Activated T-cell treated with anti-CD3 and anti-CD28 coated beads, Interleukin-2, amount 50 U/mL, for 4 hours (primary cell): Measurements from ENCODE around the gene NAB1. TPM values are rescaled to one million over a fixed set of nuclear protein-coding genes. Genes with fewer than 3 reads are reported as not detected.

Source experiments
- ATAC-seq, 2 donors: fragments of 200-7000 bp; cut with Tn5 transposase; one replicate each; pipeline ENCODE4 v1.10.0; 2021
- DNase-seq: peaks from one replicate; pipeline ENCODE4 v3.0.0-alpha.2; 2020
- H3K27me3 Mint-ChIP-seq: one replicate; pipeline ENCODE4 v1.8.0; 2021; ENCODE audit warnings: low read depth, mixed read lengths
- H3K36me3 Mint-ChIP-seq: one replicate; pipeline ENCODE4 v1.8.0; 2022; ENCODE audit warnings: mixed read lengths; ENCODE audit not compliant: insufficient read depth
- H3K4me1 Mint-ChIP-seq: one replicate; pipeline ENCODE4 v1.8.0; 2021; ENCODE audit warnings: low read depth, mixed read lengths
- H3K4me3 Mint-ChIP-seq: one replicate; pipeline ENCODE4 v1.8.0; 2021; ENCODE audit warnings: mild to moderate bottlenecking, moderate library complexity, mixed read lengths
- H3K9me3 Mint-ChIP-seq: one replicate; pipeline ENCODE4 v1.8.0; 2021; ENCODE audit warnings: mixed read lengths
- total RNA-seq, 3 donors: library from RNA; stranded (reverse); gene quantifications; one replicate each; pipeline ENCODE4 v1.2.1, GENCODE V29; 2021

The NAB1 gene
- total RNA-seq, 3 donors from 2014 or later, result 27.0 to 36.4 (median 33.8) TPM

GRCh38 chr2:190627448-190628412 is 21.2 kb upstream of the NAB1 start:
- Mint-ChIP-seq H3K4me1 (peaks cover 22% of the 10 kb centered on the region), H3K4me3 (peak overlapping the region; percentile 79), H3K36me3 (peaks cover 4% of the 10 kb centered on the region), H3K27me3 (peaks cover 8% of the 10 kb centered on the region), H3K9me3 (peaks cover 6% of the 10 kb centered on the region)
- ATAC-seq, result peak; percentile 84 to 91
- peak; percentile 8 for DNase-seq

DNA sequence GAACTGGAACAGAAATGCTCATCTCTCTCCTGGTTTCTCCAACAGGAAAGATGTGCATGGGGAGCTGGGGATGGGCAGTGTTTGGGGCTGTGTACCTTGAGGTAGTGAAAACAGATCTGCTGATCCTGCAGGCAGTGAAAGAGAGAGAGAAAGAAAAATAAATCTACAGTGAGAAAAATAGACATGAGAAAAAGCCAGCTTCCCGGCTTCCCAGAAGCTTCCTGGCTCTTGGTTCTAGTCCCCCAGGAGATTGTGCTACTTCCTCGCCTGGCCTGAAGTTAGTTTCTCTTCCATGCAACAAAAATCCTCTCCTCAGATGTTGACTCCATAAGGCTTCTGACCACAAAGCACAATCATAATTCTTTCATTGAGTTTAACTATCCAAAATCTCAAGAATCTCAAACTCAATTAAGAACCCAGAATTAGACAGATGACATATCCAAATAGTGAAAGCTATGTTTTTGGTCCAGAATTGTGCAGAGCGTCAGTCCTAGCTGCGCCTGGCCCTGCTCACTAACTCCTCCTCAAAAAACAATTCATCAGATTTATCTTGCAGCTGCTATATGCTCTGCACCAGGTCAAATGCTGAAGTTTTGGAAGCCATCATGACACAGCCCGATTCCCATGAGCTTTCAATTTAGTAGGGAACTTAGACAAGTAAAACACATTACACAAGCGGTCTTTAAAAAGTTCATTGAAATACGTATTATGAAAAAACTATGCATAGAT is 20.1 kb upstream of the NAB1 start:
- Mint-ChIP-seq H3K27me3 (peaks cover 8% of the 10 kb centered on the region), H3K4me1 (peaks cover 17% of the 10 kb centered on the region), H3K4me3 (peak overlapping the region; percentile 4), H3K9me3 (peaks cover 6% of the 10 kb centered on the region), H3K36me3 (peaks cover 4% of the 10 kb centered on the region)
- DNase-seq (no peak), ATAC-seq (no peak)

GRCh38 chr2:190634381-190634780 is 14.5 kb upstream of the NAB1 start:
- Mint-ChIP-seq H3K36me3 (no peaks in the 10 kb centered on the region), H3K4me3 (no peak overlapping the region), H3K9me3 (no peaks in the 10 kb centered on the region), H3K4me1 (peaks cover 4% of the 10 kb centered on the region), H3K27me3 (no peaks in the 10 kb centered on the region)
- ATAC-seq (no peak), DNase-seq (no peak)

- DNase-seq, result peak; percentile 10
These were observed 13.1 kb upstream of the NAB1 start for GRCh38 chr2:190635781-190636180.

DNA sequence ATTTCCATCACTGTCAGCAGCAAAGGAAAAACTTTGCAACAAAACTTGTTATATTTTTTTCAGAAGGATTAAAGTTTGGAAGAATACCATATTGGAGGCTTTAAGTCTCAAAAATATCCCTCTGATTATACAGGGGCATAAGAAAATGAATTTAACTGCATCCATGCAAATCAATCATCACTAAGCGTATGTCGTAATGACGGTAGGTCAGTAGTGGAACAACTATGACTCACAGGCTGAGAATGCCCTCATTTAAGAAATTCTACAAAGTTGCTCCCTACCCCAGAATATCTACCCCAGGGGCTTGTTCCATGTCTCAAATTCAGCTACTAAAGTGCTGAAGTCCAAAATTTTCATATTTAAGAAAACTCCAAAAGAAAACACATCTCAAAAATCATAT is 12.5 kb upstream of the NAB1 start:
- H3K9me3 Mint-ChIP-seq, result no peaks in the 10 kb centered on the region
- H3K4me3 Mint-ChIP-seq, result no peak overlapping the region
- ATAC-seq (no peak), DNase-seq (no peak)
- H3K4me1 Mint-ChIP-seq, result peaks cover 2% of the 10 kb centered on the region
- no peaks in the 10 kb centered on the region for H3K27me3 Mint-ChIP-seq
- no peaks in the 10 kb centered on the region for H3K36me3 Mint-ChIP-seq

More at GRCh38 chr2:190635781-190636180, 13.1 kb upstream of the NAB1 start:
- H3K4me1 Mint-ChIP-seq, result peaks cover 2% of the 10 kb centered on the region
- H3K9me3 Mint-ChIP-seq, result no peaks in the 10 kb centered on the region
- H3K36me3 Mint-ChIP-seq, result no peaks in the 10 kb centered on the region
- no peaks in the 10 kb centered on the region for H3K27me3 Mint-ChIP-seq
- ATAC-seq, result no peak
- H3K4me3 Mint-ChIP-seq, result no peak overlapping the region

GRCh38 chr2:190637281-190637734 is 11.6 kb upstream of the NAB1 start:
- H3K36me3 Mint-ChIP-seq, result no peaks in the 10 kb centered on the region
- no peaks in the 10 kb centered on the region for H3K9me3 Mint-ChIP-seq
- DNase-seq (no peak), ATAC-seq (no peak)
- H3K27me3 Mint-ChIP-seq, result no peaks in the 10 kb centered on the region
- no peak overlapping the region for H3K4me3 Mint-ChIP-seq
- H3K4me1 Mint-ChIP-seq, result peaks cover 2% of the 10 kb centered on the region

GRCh38 chr2:190637903-190638618 is 10.8 kb upstream of the NAB1 start:
- H3K4me3 Mint-ChIP-seq, result no peak overlapping the region
- H3K4me1 Mint-ChIP-seq, result peaks cover 2% of the 10 kb centered on the region
- no peaks in the 10 kb centered on the region for H3K36me3 Mint-ChIP-seq
- no peaks in the 10 kb centered on the region for H3K27me3 Mint-ChIP-seq
- DNase-seq, result no peak
- no peak for ATAC-seq
- H3K9me3 Mint-ChIP-seq, result no peaks in the 10 kb centered on the region

DNA sequence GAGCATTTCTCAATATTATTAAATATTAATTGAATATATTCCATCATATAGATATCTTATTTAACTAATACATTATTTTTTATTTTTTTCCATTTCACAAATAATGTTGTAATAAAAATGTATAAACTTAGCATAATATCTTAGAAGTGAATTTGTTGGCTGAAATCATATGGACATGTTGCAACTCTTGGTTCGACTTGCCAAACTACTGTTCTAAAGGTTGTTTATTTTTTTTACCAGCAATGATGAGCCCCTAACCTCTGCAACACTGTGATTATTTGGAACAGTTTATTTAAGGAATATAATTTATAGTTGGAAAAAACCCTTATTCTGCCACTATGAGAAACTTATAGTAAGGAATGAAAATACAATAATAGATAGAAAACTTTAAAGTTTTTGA is 8.8 kb upstream of the NAB1 start:
- no peaks in the 10 kb centered on the region for H3K27me3 Mint-ChIP-seq
- ATAC-seq (no peak), DNase-seq (no peak)
- H3K9me3 Mint-ChIP-seq, result no peaks in the 10 kb centered on the region
- no peak overlapping the region for H3K4me3 Mint-ChIP-seq
- H3K36me3 Mint-ChIP-seq, result no peaks in the 10 kb centered on the region
- H3K4me1 Mint-ChIP-seq, result peaks cover 10% of the 10 kb centered on the region

DNA sequence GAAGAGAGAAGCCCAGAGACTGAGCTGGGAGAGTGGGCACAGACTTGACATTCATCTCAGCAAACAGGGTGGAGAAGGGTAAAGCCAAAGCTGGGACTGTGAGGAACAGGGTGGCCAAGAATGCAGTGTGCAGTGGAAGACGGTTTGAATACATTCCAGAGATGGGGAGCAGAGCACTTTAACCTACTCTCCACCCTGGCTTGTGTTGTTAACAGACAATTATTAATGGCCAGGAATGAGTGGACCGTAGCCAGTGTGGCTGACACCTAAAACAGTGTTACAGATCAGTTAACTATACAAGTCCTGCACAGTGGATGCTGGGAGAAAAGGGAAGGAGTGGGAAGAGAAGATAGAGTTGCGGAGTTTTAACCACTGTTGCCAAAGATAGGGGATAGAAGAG is 7.4 kb upstream of the NAB1 start:
- DNase-seq (no peak), ATAC-seq (no peak)
- no peak overlapping the region for H3K4me3 Mint-ChIP-seq
- H3K27me3 Mint-ChIP-seq, result no peaks in the 10 kb centered on the region
- no peaks in the 10 kb centered on the region for H3K9me3 Mint-ChIP-seq
- H3K36me3 Mint-ChIP-seq, result no peaks in the 10 kb centered on the region
- peaks cover 17% of the 10 kb centered on the region for H3K4me1 Mint-ChIP-seq

GRCh38 chr2:190646780-190647522 is 1.9 kb upstream of the NAB1 start:
- Mint-ChIP-seq H3K4me3 (peak overlapping the region; percentile 77), H3K27me3 (no peaks in the 10 kb centered on the region), H3K9me3 (no peaks in the 10 kb centered on the region), H3K36me3 (no peaks in the 10 kb centered on the region), H3K4me1 (peaks cover 48% of the 10 kb centered on the region)
- DNase-seq, result no peak
- ATAC-seq, result no peak

DNA sequence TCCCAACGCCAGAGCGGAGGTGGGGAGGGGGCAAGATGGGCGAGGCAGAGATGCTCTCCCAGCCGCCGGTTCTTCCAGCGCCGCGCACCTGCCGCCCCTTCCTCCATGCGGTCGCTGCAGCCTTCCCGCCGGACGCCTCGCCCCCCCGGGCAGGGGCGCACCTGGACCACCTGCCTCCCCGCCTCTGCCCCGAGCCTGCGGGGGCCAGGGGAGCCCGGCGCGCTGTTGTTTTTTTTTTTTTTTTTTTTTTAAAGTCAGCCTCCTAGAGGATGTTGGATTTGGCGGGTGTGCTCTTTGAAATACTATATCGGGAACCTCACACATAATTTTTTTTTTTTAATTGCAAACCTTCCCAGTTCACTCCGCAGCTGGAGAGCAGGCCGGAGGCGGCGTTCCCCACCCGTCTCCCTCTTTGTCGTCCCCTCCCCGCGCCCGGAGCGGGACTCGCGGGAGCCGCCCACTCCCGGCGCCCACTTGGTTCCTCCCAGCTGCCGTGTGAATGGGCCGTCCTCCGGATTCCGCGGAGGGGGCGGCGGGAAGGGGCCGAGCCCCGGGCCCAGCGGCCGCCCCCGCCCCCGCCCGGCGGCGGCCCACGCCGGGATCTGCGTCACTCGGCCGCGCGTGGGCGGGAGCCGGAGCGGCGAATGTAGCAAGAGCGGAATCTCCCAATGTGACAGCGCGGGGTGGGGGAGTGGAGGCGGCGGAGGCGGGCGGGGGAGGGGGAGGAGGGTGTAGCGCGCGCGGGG is 421 bp upstream of the NAB1 start:
- Mint-ChIP-seq H3K27me3 (no peaks in the 10 kb centered on the region), H3K4me3 (peak overlapping the region; percentile 77), H3K36me3 (no peaks in the 10 kb centered on the region), H3K4me1 (peaks cover 48% of the 10 kb centered on the region), H3K9me3 (no peaks in the 10 kb centered on the region)
- peak; percentile 62 for ATAC-seq
- DNase-seq, result peak; percentile 93

- peak overlapping the region; percentile 98 for H3K4me3 Mint-ChIP-seq
- no peaks in the 10 kb centered on the region for H3K36me3 Mint-ChIP-seq
- H3K4me1 Mint-ChIP-seq, result peaks cover 42% of the 10 kb centered on the region
- DNase-seq, result no peak
- H3K9me3 Mint-ChIP-seq, result no peaks in the 10 kb centered on the region
- ATAC-seq, result peak in 1 of 2 donors; percentile 8
- H3K27me3 Mint-ChIP-seq, result no peaks in the 10 kb centered on the region
These were observed 1.0 kb downstream of the NAB1 start for GRCh38 chr2:190649798-190650390.

GRCh38 chr2:190651413-190651812 is 2.5 kb downstream of the NAB1 start:
- ATAC-seq (no peak), DNase-seq (no peak)
- H3K36me3 Mint-ChIP-seq, result no peaks in the 10 kb centered on the region

More at GRCh38 chr2:190651413-190651812, 2.5 kb downstream of the NAB1 start:
- Mint-ChIP-seq H3K27me3 (no peaks in the 10 kb centered on the region), H3K4me3 (peak overlapping the region; percentile 98), H3K9me3 (no peaks in the 10 kb centered on the region), H3K4me1 (peaks cover 45% of the 10 kb centered on the region)
